Activated CD4-positive, alpha-beta T cell treated with anti-CD3 and anti-CD28 coated beads for 48 hours (primary cell): ENCODE data around the gene ADM2.

Experiments
- DNase-seq: peaks from one replicate; pipeline ENCODE4 v3.0.0-alpha.2; 2020

ADM2 gene

DNA sequence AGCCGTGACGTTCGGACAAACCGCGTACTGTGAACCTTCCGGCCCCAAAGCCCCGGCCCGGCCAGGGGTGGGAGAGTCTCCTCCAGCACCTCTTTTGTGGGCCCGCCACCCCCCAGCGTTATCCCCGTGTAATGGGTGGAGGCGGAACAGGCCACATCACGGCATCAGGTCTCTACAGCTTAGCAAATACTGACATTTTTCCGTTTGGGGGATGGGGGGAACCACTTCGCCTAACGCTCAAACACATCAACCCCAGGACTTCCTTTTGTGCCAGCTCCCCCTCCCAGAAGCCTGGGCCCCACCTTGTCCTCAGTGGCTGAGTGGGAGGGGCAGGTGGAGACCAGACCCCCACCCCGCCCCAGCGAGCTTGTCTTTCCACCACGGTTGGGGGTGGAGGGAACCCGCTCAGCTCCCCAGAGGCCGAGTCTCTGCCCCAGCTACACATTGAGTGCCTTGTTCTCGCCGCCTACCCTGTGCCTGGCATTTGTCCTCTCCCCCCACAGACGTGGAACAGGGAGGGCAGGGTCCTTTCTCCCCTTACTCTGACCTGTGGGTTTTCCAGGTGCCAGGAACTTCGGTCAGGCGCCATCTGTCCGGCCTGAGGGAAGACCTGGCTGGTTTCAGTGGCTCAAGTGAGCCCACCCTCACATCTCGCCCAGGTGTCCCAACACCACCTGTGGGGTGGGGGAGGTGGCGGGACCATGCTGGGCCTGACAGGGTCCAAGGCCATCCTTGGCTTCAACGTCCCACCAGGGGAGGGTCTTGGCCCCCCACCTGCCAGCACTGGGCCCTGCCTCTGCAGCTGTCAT is 36.1 kb upstream of the ADM2 start:
- no peak for DNase-seq

DNA sequence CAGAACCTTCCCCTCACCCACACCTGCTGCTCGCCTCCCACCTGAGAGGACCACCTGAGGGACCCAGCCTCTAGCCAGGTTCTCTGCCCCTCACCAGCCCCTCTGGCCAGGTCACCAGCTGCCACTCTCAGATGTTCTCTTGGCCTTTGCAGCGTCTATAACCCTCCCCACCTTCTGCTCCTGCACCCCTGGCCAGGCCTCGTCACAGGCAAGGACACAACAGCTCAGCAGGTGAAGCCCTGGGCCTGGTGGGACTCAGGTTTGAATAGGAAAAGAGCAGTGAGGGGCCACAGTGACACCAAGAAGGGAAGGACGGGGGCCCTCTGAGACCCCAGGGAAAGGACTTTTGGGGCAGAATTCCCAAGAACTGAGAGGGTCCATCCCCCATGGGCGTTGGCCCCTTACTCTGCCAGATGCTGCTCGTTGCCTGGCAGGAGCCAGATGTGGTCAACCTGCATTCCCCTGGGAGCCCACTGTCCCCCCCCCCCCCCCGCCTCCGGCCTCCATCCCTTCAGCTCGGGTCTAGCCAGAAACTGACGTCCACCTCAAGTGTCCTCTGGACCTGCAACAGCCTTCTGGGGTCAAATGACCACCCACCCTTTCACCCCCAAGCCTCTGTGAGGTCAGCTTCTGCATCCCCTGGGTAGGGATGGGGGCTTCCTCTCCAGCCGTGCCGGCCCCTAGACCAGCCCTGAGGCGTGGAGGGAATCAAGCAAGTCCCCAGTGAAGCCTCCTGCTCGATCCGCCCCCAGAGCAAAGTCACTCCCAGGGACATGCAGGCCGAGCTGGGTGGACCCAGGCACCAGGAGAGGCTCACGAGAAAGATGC is 35.2 kb upstream of the ADM2 start:
- no peak for DNase-seq

DNA sequence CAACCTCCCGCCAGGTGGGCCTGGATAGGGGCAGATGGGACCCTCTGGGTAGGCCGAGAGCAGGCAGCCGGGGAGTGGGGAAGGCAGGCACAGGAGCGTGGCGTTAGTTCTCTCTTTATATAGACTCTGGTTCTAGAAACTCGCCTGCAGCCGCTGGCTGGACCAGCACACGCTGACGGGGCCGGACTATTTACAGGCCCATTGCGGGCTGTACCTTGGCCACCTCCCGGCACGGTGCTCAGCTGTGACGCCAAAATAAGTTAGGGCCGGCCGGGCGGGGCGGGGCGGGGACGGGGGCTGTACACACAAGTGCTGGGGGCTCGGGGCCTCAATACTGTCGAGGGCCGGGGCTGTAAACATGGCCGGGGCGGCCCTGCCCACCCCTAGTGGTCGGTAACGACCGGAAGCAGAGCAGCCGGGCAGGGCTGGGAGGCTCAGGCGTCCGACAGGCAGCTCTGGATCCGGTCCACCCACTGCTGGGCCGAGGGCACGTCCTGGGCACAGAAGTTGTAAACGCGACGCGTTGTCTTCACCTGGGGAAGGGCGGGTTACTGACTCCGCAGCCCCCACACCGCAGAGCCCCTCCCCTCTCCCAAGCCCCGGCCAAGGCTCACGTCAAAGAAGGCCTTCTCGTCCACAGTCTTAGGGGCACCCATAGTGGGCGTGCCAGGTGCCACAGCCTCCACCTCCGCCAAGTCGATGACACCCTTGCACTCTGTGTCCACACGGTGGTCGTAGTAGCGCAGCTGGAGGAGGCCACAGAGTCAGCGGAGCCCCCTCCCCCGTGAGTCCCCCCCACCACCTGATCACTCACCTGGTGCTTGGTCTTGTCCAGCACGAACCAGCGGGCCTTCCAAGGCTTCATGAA is 34.4 kb upstream of the ADM2 start:
- DNase-seq, result no peak

DNA sequence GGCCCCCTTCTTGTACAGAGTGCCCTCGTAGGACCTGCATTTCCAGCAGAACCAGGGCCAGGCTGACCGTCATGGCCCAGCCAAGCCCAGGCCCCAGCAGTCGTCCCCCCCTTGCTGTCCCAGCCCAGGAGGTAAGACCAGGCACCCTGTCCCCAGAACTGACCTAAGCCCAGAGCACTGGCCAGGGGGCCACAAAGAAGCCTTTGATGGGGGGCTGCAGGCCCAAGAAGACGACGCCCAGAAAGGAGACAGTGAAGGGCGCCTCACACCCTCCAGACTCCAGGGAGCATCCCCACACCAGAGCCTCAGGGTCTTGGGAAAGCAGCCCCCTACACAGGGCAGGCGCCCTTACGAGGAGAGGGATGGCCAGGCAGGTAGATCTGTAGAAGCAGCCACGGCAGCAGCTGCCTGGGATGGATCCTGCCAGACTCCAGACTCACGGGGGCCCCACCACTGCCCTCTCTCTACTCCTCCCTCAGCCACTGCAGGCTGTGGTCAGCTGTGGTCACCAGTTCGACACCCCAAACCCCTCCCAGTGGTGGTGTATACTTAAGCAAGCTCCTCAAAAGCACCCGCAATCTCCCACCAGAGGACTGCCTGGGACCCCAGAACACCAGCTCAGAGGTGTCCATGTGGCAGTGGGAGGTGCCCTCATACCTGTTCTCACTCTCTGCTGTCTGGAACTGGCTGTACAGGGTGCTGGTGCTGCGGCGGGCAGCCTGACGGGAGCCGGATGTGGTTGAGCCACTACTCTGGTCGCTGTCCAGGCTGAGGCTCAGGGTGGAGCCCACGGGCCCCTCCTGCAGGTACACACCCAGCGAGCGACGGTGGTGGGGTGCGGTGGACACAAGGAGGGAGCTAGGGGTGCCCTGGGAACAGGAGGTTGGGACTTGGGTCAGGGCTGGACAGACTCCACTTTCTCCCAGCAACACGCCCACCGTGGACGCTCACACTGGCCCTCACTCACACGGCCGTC is 33.5 kb upstream of the ADM2 start:
- no peak for DNase-seq

DNA sequence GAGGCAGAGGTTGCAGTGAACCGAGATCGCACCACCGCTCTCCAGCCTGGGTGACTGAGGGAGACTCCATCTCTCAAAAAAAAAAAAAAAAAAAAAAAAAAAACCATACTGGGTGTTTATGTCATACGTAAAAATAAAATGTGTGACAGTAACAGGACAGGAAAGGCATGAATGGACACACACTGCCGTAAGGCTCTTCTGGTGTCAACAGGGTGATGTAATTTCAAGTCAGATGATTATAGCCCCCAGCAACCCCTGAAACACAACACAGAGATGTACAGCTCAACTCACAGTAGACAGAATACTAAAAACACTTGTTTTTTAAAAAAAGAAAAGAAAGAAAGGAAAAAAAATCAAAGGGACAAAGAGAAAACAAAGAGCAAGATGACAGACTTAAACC is 28.7 kb upstream of the ADM2 start:
- DNase-seq, result no peak

DNA sequence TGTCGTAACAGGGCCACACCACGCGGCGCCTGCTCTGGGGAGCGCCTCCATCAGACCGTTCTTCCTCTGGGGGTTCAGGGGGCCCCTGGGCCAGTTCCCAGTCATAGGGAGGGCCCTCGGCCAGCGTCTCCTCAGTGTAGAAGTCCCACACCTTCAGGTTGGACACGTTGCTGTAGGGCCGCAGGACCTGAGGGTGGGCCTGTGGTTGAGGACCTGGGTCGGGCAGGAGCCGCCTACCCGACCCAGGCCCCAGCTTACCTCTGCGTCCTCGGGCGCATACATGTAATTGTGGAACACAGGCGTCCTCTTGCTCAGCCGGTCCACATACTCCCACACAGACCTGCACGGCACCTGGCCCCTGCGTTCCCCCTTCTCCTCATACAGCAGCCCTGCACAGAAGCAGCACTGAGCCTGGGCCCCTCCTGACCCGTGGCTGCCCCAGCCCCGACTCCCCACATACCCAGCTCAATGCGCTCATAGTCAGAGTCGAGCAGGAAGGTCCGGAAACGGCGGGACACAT is 26.7 kb upstream of the ADM2 start:
- DNase-seq, result no peak

DNA sequence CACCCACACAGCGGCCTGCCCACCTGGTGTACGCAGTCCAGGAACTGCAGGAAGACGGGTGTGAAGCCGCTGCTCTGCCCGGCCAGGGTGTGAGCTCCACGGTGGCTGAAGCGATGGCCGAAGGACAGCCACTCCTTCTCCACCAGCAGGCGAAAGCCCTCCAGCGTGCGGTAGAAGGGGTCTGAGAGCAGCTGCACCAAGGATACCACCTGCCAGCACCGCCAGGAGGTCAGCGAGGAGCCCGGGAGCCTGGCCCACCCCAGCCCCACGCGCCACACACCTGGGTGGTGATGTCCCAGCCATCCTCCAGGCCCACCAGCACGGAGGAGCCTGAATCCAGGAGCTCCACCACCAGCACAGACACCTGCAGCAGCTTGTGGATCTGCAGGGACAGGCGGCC is 26.1 kb upstream of the ADM2 start:
- DNase-seq, result no peak

DNA sequence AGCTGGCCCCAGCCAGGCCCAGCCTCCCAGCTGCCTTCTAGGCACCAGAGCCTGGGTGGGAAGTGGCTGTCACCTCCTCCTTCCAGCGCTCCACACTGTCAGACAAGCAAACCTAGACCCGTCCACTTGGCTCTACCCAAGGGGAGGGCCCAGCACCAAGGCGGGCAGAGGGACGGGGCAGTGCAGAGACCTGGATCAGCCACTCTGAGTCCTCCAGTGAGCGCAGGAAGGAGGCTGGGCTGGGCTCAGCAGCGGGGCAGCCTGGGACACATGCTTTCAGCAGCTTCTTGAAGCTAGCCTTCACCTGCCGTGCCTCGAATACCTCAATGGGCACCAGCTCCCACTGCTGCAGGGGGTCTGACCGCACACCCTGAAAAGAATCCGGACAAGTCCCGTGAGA is 25.3 kb upstream of the ADM2 start:
- no peak for DNase-seq

DNA sequence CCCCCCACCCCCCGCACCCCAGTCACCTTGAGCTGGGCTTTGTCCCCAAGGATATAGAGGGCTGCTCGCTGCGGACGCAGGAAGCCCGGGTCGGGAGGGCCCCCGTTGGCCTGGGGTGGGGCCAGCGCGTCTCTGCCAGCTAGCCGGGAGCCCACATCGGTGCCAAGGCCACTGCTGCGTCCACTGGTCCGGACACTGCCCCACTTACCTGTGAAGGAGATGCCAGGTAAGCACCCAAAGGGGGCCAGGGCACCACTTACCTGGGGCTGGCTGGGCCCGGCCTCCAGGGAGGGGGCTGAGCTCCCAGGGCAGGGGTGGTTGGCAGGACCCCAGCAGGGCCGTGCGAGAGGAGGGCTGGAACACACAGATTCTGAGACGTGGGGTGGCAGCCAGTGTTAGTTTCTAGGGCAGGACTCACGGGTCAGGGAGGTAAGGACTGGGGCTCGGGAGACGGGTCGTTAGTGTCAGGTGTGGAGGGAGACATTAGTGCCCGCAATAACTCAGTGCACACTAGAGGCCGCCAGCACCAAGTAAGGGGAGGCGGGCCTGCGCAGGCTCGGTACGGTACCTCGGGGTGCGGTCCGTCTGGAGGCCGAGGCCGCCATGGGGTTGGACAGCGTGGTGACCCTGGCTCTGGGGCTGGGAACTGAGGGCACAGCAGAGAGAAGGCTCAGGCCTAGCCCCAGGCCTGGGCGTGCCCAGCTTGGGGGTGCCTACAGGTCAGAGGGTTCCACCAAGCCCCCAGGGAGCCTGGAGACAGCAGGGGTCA is 24.7 kb upstream of the ADM2 start:
- peak; percentile 35 for DNase-seq

DNA sequence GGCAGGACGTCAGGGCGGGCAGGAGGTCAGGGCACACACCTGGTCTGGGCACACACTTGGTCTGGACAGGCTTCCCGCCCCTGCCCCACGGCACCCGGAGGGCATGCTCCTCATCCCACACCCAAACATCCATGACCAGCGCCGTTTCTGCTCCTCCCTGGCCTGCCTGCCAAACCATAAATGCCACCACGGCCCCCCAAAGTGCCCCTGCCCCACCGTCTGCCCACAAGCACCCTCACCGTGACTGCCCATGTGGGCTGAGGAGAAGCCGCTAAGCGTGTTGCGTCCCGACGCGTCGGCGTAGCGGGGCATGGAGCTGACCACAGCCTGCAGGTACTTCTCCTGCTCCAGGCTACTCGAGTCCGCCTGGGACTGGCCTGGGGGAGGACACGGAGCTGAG is 22.3 kb upstream of the ADM2 start:
- no peak for DNase-seq

DNA sequence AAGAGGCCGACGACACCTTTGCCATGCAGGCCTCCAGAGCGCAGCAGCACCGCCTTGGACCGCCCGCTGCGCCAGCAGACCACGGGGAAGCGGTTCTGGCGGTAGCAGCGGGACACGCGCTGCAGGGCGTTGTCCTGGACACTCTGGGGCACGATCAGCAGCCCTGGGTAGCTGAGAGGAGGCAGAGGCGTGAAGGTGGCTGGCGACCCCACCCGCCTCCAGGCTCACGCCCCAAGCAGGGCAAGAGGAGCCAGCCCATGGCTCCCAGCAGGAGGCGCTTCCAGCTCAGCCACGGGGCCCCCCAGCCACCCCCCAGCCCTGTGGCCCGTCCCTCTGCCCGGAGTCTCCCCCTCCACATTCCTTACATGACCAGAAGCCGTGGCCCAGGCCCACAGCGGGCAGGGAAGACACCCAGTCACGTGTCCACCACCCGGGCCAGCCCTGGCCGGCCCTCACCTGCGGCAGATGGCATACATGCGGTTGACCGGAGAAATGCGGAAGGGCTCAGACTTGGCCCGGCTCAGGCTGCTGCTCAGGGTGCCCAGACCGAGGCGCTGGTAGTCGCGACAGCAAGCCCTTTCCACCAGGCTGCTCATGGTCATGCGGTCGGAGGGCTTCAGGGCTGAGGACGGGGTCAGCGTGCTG is 21.7 kb upstream of the ADM2 start:
- no peak for DNase-seq

DNA sequence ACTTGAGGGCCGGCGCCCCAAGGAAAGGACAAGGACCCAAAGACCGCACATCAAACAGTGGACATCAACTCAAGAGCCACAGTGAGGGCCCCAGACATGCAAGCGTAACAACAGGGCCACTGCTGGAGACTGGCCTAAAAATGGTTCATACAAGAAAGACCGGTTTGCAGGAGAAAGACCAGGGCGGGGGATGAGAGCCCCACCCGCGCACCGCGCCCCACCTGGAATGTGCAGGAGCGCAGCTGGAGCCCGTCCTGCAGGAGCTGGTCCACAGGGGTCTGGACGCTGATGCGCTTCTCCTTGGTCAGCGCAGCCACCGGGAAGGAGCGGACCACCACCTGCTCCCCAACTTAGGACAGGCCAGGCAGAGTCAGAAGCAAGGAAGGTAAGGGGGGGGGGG is 20.4 kb upstream of the ADM2 start:
- DNase-seq, result no peak

DNA sequence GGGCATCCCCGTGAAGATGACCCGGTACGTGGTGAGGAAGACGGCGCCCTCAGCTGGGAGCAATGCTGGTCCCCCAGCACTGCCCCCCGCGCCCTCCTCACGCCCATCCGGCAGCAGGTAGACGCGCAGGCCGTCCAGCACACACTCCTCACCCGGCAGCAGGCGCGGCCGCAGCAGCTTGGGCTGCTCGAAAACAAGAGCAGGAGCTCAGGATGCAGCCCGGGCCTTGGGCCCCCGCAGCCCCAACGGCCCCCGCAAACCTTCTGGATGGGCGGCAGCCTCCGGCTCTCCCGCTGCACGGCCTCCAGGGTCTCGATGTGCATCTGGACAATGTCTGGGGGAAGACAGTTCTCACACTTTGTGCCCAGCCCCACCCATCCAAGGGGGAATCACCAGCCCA is 19.8 kb upstream of the ADM2 start:
- no peak for DNase-seq

DNA sequence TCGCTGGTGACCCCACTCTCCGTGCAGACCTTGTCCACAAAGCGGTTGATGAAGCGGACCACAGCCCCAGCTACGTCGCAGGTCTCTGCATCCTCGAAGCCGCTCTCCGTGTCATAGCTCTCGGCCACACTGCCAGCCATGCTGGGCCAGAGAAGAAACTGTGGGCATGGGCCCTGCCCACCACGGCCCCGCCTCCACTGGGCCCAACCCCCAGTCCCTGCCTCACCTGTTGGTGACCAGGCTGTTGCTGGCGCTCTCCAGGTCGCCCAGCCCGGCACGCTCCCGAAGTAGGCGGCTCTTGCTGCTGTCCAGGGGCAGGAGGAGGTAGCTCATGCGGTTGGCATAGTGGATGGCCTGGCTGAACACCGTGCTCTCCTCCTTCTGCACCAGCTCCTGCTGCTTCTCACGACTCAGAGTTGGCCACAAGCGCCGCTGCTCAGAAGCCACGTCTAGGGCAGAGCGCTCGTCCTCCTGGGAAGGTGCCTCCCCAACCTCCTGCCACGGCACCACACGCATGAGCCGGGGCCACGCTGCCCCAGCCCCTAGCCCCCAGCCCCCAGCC is 19.3 kb upstream of the ADM2 start:
- no peak for DNase-seq

DNA sequence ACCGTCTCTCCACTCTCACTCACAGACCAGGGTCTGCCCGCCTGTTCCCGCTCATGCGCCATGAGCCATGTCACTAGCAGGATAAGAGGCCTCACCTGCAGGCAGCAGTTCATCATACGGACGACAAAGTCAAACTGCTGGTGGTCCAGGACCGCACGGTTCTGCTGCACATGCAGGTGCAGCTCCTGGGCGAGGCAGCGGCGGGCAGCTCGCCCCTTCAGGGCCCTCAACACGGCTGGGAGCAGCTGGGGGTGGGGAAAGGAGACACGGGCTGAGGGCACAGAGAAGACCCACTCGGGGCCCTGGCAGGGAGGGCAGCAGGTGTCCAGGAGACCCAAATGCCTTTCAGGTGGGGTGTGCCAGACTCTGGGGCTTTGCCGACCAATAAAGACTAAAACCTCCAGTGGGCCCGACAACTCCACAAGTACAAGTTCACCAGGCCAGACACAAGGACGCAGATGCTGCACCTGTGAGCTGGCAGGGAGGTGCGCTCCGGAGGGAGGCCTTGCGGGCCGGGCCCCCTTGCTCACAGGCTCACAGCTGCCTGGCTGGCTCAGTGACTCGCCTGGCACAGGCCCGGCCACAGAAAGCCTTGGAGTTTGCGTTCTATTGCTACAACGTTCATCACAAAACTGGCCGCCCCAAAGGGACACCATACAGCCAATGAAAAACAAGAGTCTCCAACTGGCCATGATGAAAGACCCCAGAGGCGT is 18.0 kb upstream of the ADM2 start:
- no peak for DNase-seq

DNA sequence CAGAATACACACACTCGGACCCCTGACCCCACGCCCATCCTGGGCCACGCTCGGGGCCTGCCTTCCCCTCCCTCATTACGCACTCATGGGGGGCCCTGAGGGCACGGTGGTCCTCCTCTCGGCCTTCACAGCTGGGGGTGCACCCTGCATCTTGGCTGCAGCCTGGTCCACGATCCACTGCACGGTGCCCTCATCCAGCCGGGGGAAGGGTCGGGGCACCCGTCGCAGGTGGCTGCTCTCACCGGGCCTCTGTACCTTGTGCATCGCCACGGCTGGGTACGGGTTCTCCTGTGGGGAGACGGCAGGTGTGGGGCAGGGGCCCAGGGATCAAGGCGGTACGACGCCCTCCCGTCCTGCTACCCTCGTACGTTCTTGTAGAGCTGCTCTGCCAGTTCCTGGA is 16.9 kb upstream of the ADM2 start:
- no peak for DNase-seq

DNA sequence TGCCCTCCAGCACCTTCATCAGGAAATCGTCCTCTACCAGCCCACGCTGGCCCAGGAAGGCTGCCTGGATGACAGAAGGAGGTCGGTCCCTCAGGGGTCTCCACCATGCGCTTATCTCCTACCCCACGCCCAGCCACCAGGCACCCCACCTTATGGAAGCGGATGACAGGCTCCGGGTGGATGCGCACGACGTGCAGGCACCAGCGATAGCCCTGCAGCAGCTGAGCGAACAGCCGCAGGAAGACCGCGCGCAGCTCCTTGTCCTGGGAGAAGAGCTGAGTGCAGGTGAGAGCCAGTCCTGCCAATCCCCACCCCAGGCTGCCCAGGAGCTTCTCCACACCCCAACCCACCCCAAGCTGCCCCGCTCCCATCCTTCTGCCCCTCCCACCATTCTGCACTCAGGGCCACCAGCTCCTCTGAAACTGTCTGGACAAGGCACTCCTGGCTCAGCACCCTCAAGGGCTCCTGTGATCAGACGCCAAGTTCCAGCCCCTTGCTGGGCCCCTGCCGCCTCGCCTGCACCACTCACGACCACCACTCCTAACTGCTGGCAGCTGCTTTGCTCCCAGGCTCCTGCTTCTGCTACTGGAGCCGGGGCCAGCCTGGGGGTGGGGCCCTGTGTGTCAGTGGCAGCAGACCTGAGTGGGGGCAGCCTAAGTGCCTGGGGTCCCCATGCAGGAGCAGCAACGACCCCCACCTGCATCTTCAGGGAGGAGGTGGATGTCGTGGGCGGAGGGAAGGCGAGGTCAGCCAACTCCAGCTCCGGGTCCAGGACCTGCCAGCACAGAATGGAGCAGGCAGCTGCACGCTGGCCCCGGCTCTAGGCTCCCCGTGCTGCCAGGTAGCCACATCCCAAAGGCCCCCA is 16.0 kb upstream of the ADM2 start:
- DNase-seq, result no peak

DNA sequence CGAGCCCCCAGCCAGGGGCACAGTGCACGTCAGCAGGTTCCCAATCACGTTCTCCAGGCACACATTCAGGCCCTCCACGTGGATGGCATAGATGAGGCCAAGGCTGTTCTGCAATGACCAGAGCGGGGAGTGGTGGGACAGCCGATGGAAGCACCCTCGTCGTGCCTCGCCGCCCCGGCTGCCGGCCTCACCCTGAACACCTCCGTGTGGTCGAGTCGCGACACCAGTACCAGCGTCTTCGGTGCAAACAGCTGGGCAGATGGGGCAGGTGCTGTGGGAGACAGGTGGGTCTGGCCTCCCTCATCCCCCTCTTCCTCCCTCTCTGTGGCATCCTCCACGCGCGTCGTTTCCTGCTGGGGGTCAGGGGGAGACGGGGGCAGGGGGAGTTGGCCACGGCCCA is 14.0 kb upstream of the ADM2 start:
- DNase-seq, result no peak
